ENCODE data around the gene ZSWIM5. TPM values are rescaled to one million over a fixed set of nuclear protein-coding genes. Genes with fewer than 3 reads are reported as not detected.
"Not testable (repeated sequence)": the region's sequence is repeated elsewhere in the genome, so short reads cannot be mapped to it uniquely, and the experiment has no call there.

Gene ZSWIM5
- 1 to 10 TPM; 1.1 to 2.3 (median 1.3) TPM for total RNA-seq
- 1.8 TPM for total RNA-seq (2013)

DNA sequence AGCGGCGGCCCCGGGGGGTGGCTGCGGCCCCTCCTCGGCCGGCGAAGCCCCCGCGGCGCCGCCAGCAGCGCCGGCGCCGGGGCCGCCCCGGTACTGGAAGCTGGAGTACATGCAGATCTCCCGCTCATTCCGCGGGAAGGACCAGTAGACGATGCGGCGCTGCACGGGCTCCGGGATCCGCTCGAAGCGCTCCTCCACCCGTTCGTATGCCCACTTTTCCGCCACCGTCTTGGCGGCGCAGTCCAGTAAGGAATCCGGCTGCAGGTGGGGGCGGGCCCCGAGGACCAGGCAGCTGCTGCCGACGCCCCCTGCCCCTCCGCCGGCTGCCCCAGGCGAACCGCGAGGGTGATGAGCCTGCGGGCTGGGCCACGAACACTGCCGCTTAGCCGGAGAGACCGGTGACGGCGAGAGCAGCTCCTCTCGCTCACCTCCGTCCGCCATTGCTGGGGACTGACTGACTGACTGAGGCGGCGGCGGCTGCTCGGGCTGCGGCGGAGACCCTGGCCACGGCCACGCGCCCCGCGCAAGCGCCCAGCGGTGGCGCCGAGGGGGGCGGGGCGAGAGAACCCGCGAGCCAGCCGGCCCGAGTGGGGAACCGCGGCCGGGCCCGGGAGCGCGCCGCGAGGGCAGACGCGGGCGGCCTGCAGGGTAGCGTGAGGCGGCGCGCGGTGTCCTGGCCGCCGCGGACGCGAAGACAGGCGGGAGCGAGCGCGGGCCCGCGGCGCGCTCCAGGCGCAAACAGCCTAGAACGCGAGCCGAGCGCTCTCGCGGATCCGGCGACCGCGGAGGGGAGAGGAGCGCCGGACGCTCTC, at the start of gene ZSWIM5:
TSS of gene ZSWIM5 (minus strand) at position 696 of the 812 bp plus-strand sequence. CDS start at position 441, 255 bp downstream.
- peaks cover 17% of the 10 kb centered on the region for H3K4me1 ChIP-seq (ENCODE audit: control insufficient read depth, insufficient read depth, low read length)
- peak within 1 kb of the TSS; percentile 71 for H3K4me3 ChIP-seq (ENCODE audit: low read length)
- peak; percentile 77 to 86 (median 82) for ATAC-seq
- H3K27ac ChIP-seq (ENCODE audit: low read length) = peak within 1 kb of the TSS; percentile 55
- peaks cover 3% of the 10 kb centered on the region for H3K27me3 ChIP-seq (ENCODE audit: control insufficient read depth, insufficient read depth, low read length)
- intact Hi-C loops (cut with micrococcal nuclease) = no loop called here
- Mint-ChIP-seq H3K36me3 (no peaks in the 10 kb centered on the region), H3K27ac (peak within 1 kb of the TSS; percentile 61 to 73), H3K4me1 (peaks cover 16 to 17% of the 10 kb centered on the region in 2 donors), H3K9me3 (no peaks in the 10 kb centered on the region), H3K27me3 (ENCODE audit: low read depth in 2 of 2) (peaks cover 0 to 8% of the 10 kb centered on the region in 2 donors), H3K4me3 (peak within 1 kb of the TSS; percentile 91)
- H3K9me3 ChIP-seq (ENCODE audit: control insufficient read depth, insufficient read depth, low read length) = no peaks in the 10 kb centered on the region
- H3K36me3 ChIP-seq (ENCODE audit: control insufficient read depth, insufficient read depth, low read length) = no peaks in the 10 kb centered on the region
- WGBS (ENCODE audit: insufficient coverage) = under 1% methylated on average over 118 of the region's 118 CpGs
- TF ChIP-seq, protein P1, sequence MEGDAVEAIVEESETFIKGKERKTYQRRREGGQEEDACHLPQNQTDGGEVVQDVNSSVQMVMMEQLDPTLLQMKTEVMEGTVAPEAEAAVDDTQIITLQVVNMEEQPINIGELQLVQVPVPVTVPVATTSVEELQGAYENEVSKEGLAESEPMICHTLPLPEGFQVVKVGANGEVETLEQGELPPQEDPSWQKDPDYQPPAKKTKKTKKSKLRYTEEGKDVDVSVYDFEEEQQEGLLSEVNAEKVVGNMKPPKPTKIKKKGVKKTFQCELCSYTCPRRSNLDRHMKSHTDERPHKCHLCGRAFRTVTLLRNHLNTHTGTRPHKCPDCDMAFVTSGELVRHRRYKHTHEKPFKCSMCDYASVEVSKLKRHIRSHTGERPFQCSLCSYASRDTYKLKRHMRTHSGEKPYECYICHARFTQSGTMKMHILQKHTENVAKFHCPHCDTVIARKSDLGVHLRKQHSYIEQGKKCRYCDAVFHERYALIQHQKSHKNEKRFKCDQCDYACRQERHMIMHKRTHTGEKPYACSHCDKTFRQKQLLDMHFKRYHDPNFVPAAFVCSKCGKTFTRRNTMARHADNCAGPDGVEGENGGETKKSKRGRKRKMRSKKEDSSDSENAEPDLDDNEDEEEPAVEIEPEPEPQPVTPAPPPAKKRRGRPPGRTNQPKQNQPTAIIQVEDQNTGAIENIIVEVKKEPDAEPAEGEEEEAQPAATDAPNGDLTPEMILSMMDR (IDR thresholded peaks at IDR 0.05) = no peak
- peak; percentile 59 to 82 for DNase-seq

DNA sequence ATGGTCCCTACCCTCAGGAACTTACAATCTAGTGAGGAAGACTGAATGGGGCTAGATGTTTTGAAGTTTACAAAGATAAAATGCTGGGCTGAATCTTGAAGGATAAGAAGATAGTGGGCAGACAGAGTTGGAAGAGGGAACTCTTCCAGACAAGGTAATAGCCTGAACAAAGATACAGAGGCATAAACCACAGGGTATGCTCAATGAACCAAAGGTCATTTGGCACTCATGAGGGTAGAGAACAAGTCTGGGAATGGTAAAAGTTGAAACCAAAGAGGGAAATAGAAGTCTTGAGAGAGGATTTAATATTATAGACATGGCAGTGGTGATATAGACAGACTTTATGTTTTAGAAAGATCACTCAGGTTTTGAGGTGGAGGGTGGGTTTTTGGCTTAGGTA, 48.1 kb upstream of the ZSWIM5 start:
- Mint-ChIP-seq H3K27me3 (ENCODE audit: low read depth in 2 of 2) (peaks cover 11 to 31% of the 10 kb centered on the region in 2 donors), H3K27ac (no peak overlapping the region), H3K4me1 (no peaks in the 10 kb centered on the region), H3K9me3 (peaks cover 0 to 7% of the 10 kb centered on the region in 2 donors), H3K36me3 (peaks cover 8% of the 10 kb centered on the region), H3K4me3 (no peak overlapping the region)
- Histone ChIP-seq H3K4me3 (ENCODE audit: low read length) (no peak overlapping the region), H3K27ac (ENCODE audit: low read length) (no peak overlapping the region), H3K4me1 (ENCODE audit: control insufficient read depth, insufficient read depth, low read length) (no peaks in the 10 kb centered on the region), H3K9me3 (ENCODE audit: control insufficient read depth, insufficient read depth, low read length) (peaks cover 20% of the 10 kb centered on the region), H3K36me3 (ENCODE audit: control insufficient read depth, insufficient read depth, low read length) (no peaks in the 10 kb centered on the region), H3K27me3 (ENCODE audit: control insufficient read depth, insufficient read depth, low read length) (no peaks in the 10 kb centered on the region)
- TF ChIP-seq, protein P1 (IDR thresholded peaks at IDR 0.05) = no peak
- ATAC-seq = no peak
- no peak for DNase-seq
- intact Hi-C loops (cut with micrococcal nuclease) = no loop called here

DNA sequence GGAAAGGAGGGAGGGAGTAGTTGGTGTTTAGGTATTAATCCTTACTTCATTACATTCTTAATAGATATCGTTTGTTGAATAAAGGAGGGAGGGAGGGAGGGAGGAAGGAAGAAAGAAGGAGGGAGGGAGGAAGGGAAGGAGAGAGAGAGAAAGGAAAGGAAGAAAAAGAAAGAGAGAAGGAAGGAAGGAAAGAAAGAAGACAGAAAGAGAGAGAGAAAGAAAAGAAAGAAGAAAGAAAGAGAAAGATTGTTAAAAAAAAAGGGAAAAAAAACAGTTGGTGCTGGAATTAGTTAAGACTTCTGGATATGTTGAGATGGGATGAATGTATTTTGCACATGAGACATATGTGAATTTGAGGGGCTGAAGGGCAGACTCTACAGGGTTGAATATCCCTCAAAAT, 44.1 kb upstream of the ZSWIM5 start:
- no peaks in the 10 kb centered on the region for H3K4me1 Mint-ChIP-seq
- ATAC-seq (no peak), DNase-seq (no peak)
- no peaks in the 10 kb centered on the region for H3K4me1 ChIP-seq (ENCODE audit: control insufficient read depth, insufficient read depth, low read length)
- H3K9me3 Mint-ChIP-seq = no peaks in the 10 kb centered on the region
- H3K4me3 ChIP-seq (ENCODE audit: low read length) = no peak overlapping the region
- TF ChIP-seq, protein P1 (IDR thresholded peaks at IDR 0.05) = no peak
- H3K27ac Mint-ChIP-seq = no peak overlapping the region
- H3K36me3 ChIP-seq (ENCODE audit: control insufficient read depth, insufficient read depth, low read length) = no peaks in the 10 kb centered on the region
- H3K9me3 ChIP-seq (ENCODE audit: control insufficient read depth, insufficient read depth, low read length) = no peaks in the 10 kb centered on the region
- H3K27me3 ChIP-seq (ENCODE audit: control insufficient read depth, insufficient read depth, low read length) = no peaks in the 10 kb centered on the region
- 71% methylated on average over 1 of the region's 1 CpG for WGBS (ENCODE audit: insufficient coverage)
- peaks cover 14 to 31% of the 10 kb centered on the region in 2 donors for H3K27me3 Mint-ChIP-seq (ENCODE audit: low read depth in 2 of 2)
- no peaks in the 10 kb centered on the region for H3K36me3 Mint-ChIP-seq
- no peak overlapping the region for H3K4me3 Mint-ChIP-seq
- H3K27ac ChIP-seq (ENCODE audit: low read length) = no peak overlapping the region
- intact Hi-C loops (cut with micrococcal nuclease) = no loop called here

DNA sequence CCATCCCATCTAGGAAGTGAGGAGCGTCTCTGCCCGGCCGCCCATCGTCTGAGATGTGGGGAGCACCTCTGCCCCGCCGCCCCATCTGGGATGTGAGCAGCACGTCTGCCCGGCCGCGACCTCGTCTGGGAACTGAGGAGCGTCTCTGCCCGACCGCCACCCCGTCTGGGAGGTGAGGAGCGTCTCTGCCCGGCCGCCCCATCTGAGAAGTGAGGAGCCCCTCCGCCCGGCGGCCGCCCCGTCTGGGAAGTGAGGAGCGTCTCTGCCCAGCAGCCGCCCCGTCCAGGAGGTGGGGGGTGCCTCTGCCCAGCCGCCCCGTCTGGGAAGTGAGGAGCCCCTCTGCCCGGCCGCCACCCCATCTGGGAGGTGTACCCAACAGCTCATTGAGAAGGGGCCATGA, 41.6 kb upstream of the ZSWIM5 start:
- DNase-seq; H3K9me3 ChIP-seq (ENCODE audit: control insufficient read depth, insufficient read depth, low read length); H3K4me1 Mint-ChIP-seq; H3K4me1 ChIP-seq (ENCODE audit: control insufficient read depth, insufficient read depth, low read length); H3K9me3 Mint-ChIP-seq; intact Hi-C loops (cut with micrococcal nuclease); H3K27ac ChIP-seq (ENCODE audit: low read length); H3K36me3 ChIP-seq (ENCODE audit: control insufficient read depth, insufficient read depth, low read length); H3K27me3 ChIP-seq (ENCODE audit: control insufficient read depth, insufficient read depth, low read length); ATAC-seq; H3K27ac Mint-ChIP-seq; H3K4me3 Mint-ChIP-seq; H3K4me3 ChIP-seq (ENCODE audit: low read length); H3K36me3 Mint-ChIP-seq: not testable (repeated sequence)
- H3K27me3 Mint-ChIP-seq (ENCODE audit: low read depth in 2 of 2) = peaks cover 10 to 26% of the 10 kb centered on the region in 2 donors
- 96% methylated on average over 30 of the region's 30 CpGs for WGBS (ENCODE audit: insufficient coverage)
